Vagina (tissue), 2 donors: ENCODE measurements around the gene ZNF560. TPM values are rescaled to one million over a fixed set of nuclear protein-coding genes. Genes with fewer than 3 reads are reported as not detected.
A peak's percentile ranks its signal among the peaks of the same experiment; 100 is the strongest.
"Not testable (repeated sequence)": the region's sequence is repeated elsewhere in the genome, so short reads cannot be mapped to it uniquely, and the experiment has no call there.

Experiments
- DNase-seq, 2 donors: peaks; one replicate each; pipeline ENCODE4 v3.0.0-alpha.2; 2017; ENCODE audit errors: extremely low spot score in 2 of 2
- H3K27ac ChIP-seq: fragments of 200-600 bp; sonication (generic); one replicate; pipeline ENCODE4 v1.5.1; 2019
- H3K27me3 ChIP-seq: fragments of 200-600 bp; sonication (generic); one replicate; pipeline ENCODE4 v1.5.1; 2019
- H3K36me3 ChIP-seq, 2 donors: fragments of 200-600 bp; sonication (generic); one replicate each; pipeline ENCODE4 v1.5.1; 2017 to 2019
- H3K4me1 ChIP-seq: fragments of 200-600 bp; sonication (generic); one replicate; pipeline ENCODE4 v1.5.1; 2019
- H3K4me3 ChIP-seq, 2 donors: fragments of 200-600 bp; sonication (generic); 1 replicate in 1 of 2; 2 replicates in 1 of 2; pipeline ENCODE4 v1.5.1; 2016 to 2019
- H3K9me3 ChIP-seq: fragments of 200-600 bp; sonication (generic); one replicate; pipeline ENCODE4 v1.5.1; 2019
- POLR2A ChIP-seq, 2 donors: fragments of 450-650 bp; IDR thresholded peaks; one replicate each; pipeline ENCODE4 v1.6.1; 2017; ENCODE audit warnings: antibody characterized with exemption in 2 of 2, mild to moderate bottlenecking in 2 of 2, moderate library complexity in 2 of 2
- POLR2AphosphoS5 ChIP-seq, 2 donors: sonication (generic); formaldehyde crosslinking; IDR thresholded peaks; one replicate each; pipeline ENCODE4 v1.9.0; 2017; ENCODE audit warnings: antibody characterized with exemption in 2 of 2, mild to moderate bottlenecking in 2 of 2, low read depth in 1 of 2; ENCODE audit not compliant: insufficient read depth in 1 of 2
- intact Hi-C: fragments of 100-400 bp; cut with DNase I; formaldehyde crosslinking; loops from one replicate; pipeline ENCODE4 v1.15.1; 2023
- total RNA-seq: library from RNA; depleted of rRNA; stranded (reverse); fragments of >200 nt; gene quantifications from one replicate; pipeline ENCODE4 v1.2.3, GENCODE V29; 2016
- TF ChIP-seq, protein P1 (sequence below), 3 experiments: fragments of 450-650 bp in 2 of 3; fragments of 200-600 bp in 1 of 3; sonication (generic) in 1 of 3; IDR thresholded peaks; one replicate each; pipeline ENCODE4 v1.5.1; 2017 to 2019; ENCODE audit warnings: antibody characterized with exemption in 3 of 3, mild to moderate bottlenecking in 2 of 3, moderate library complexity in 2 of 3

The ZNF560 gene
- total RNA-seq, result 0.49 TPM

DNA sequence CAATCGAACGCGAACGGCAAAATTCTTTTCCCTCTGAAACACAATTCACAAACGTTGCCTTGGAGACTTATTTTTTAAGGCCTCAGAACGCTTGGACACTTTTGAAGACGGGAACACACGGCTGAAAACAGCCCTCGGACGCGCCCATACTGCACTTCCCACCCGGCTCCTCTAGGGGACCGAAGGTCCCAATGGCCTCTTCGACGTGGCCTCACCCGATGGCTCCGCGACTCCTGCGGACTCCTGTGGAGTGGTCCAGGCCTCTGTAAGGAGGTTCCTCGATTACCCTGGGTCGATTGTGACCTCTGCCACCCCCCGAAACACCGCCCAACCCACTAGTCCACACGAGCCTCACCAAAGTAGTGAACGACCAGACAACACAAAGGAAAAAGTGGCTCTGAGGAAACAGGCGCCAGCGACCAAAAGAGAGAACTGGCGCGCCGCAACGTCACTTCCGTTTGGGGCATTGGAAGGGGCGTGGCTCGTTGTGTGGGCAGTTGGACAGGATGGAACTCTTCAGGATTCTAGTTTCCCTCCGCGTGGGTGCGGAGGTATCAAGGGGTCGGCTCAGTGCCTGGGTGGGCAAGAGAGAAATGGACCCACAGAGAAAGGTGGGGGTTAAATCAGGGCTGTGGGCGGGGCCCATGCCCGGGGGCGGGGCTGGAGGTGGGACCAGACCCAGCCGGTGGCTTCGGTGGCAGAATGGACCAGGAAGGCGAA lies at the start of gene ZNF560:
ZNF560 (minus strand) TSS at position 434 of the 720 bp plus-strand sequence. CDS start 23,303 bp downstream, outside the sequence.
- Histone ChIP-seq H3K9me3 (peaks cover 6% of the 10 kb centered on the region), H3K36me3 (no peaks in the 10 kb centered on the region), H3K4me1 (no peaks in the 10 kb centered on the region), H3K27me3 (no peaks in the 10 kb centered on the region), H3K27ac (no peak within 1 kb of the TSS), H3K4me3 (no peak within 1 kb of the TSS)
- intact Hi-C loops, result no loop called here
- DNase-seq, result no peak
- TF ChIP-seq POLR2A (IDR thresholded peaks at IDR 0.05) (no peak), POLR2AphosphoS5 (IDR thresholded peaks at IDR 0.05; ENCODE audit: insufficient read depth in 1 of 2, low read depth in 1 of 2) (no peak)
- TF ChIP-seq, protein P1, sequence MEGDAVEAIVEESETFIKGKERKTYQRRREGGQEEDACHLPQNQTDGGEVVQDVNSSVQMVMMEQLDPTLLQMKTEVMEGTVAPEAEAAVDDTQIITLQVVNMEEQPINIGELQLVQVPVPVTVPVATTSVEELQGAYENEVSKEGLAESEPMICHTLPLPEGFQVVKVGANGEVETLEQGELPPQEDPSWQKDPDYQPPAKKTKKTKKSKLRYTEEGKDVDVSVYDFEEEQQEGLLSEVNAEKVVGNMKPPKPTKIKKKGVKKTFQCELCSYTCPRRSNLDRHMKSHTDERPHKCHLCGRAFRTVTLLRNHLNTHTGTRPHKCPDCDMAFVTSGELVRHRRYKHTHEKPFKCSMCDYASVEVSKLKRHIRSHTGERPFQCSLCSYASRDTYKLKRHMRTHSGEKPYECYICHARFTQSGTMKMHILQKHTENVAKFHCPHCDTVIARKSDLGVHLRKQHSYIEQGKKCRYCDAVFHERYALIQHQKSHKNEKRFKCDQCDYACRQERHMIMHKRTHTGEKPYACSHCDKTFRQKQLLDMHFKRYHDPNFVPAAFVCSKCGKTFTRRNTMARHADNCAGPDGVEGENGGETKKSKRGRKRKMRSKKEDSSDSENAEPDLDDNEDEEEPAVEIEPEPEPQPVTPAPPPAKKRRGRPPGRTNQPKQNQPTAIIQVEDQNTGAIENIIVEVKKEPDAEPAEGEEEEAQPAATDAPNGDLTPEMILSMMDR (IDR thresholded peaks at IDR 0.05), result no peak

DNA sequence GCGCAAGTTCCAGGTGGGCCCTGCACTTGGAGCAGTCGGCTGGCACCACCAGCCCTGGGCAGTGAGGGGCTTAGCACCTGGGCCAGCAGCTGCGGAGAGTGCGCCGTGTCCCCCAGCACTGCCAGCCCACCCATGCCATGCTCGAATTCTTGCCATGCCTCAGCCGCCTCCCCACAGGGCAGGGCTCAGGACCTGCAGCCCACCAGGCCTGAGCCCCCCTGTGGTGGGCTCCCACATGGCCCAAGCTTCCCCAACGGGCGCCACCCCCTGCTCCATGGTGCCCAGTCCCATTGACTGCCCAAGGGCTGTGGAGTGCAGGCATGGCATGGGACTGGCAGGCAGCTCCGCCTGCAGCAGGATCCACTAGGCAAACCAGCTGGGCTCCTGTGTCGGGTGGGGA lies 49.5 kb upstream of the ZNF560 start:
- Histone ChIP-seq H3K27ac (no peak overlapping the region), H3K4me3 (no peak overlapping the region), H3K36me3 (no peaks in the 10 kb centered on the region), H3K4me1 (no peaks in the 10 kb centered on the region), H3K9me3 (no peaks in the 10 kb centered on the region), H3K27me3 (no peaks in the 10 kb centered on the region)
- TF ChIP-seq POLR2AphosphoS5 (IDR thresholded peaks at IDR 0.05; ENCODE audit: insufficient read depth in 1 of 2, low read depth in 1 of 2) (no peak), POLR2A (IDR thresholded peaks at IDR 0.05) (no peak)
- TF ChIP-seq, protein P1 (IDR thresholded peaks at IDR 0.05), result no peak
- DNase-seq, result no peak
- intact Hi-C loops, result no loop called here

DNA sequence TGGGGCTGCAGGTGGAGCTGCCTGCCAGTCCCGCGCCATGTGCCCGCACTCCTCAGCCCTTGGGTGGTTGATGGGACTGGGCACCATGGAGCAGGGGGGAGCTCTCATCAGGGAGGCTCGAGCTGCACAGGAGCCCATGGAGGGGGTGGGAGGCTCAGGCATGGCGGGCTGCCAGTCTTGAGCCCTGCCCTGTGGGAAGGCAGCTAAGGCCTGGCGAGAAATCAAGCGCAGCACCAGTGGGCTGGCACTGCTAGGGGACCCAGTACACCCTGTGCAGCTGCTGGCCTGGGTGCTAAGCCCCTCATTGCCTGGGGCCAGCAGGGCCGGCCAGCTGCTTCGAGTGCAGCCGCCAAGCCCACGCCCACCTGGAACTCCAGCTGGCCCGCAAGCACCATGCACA lies 42.9 kb upstream of the ZNF560 start:
- peaks cover 24% of the 10 kb centered on the region for H3K4me1 ChIP-seq
- H3K36me3 ChIP-seq, H3K9me3 ChIP-seq, H3K27ac ChIP-seq, DNase-seq, H3K27me3 ChIP-seq, intact Hi-C loops, H3K4me3 ChIP-seq: not testable (repeated sequence)

DNA sequence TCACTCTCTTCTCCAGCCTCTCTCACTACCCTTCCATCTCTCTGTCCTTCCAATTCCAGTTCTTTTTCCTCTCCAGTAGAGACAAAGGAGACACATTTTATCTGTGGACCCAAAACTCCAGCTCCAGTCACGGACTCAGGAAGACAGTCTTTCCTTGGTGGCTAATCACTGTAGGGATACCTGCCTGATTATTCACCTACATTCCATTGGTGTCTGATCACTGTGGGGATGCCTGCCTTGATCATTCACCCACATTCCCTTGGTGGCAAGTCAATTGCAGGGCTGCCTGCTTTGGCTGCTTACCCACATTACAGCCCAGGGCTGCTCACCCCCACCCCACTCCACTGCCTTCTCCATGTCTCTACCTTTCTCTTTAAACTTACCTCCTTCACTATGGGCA lies 41.5 kb upstream of the ZNF560 start:
- intact Hi-C loops, H3K9me3 ChIP-seq, H3K27me3 ChIP-seq, H3K27ac ChIP-seq, DNase-seq, H3K4me3 ChIP-seq: not testable (repeated sequence)
- Histone ChIP-seq H3K4me1 (peaks cover 24% of the 10 kb centered on the region), H3K36me3 (peaks cover 0 to 22% of the 10 kb centered on the region in 2 donors)

DNA sequence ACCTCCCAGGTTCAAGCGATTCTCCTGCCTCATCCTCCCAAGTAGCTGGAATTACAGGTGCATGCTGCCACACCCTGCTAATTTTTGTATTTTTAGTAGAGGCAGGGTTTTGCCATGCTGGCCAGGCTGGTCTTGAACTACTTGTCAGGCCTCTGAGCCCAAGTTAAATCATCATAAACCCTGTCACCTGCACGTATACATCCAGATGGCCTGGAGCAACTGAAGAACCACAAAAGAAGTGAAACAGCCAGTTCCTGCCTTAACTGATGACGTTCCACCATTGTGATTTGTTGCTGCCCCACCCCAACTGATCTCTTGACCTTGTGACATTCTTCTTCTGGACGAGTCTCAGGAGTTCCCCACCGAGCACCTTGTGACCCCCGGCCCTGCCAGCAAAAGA lies 40.8 kb upstream of the ZNF560 start:
- peaks cover 24% of the 10 kb centered on the region for H3K4me1 ChIP-seq
- DNase-seq, intact Hi-C loops, H3K27me3 ChIP-seq, H3K9me3 ChIP-seq: not testable (repeated sequence)
- peaks cover 0 to 29% of the 10 kb centered on the region in 2 donors for H3K36me3 ChIP-seq
- peak overlapping the region; percentile 68 to 87 for H3K4me3 ChIP-seq
- peak overlapping the region; percentile 91 for H3K27ac ChIP-seq

DNA sequence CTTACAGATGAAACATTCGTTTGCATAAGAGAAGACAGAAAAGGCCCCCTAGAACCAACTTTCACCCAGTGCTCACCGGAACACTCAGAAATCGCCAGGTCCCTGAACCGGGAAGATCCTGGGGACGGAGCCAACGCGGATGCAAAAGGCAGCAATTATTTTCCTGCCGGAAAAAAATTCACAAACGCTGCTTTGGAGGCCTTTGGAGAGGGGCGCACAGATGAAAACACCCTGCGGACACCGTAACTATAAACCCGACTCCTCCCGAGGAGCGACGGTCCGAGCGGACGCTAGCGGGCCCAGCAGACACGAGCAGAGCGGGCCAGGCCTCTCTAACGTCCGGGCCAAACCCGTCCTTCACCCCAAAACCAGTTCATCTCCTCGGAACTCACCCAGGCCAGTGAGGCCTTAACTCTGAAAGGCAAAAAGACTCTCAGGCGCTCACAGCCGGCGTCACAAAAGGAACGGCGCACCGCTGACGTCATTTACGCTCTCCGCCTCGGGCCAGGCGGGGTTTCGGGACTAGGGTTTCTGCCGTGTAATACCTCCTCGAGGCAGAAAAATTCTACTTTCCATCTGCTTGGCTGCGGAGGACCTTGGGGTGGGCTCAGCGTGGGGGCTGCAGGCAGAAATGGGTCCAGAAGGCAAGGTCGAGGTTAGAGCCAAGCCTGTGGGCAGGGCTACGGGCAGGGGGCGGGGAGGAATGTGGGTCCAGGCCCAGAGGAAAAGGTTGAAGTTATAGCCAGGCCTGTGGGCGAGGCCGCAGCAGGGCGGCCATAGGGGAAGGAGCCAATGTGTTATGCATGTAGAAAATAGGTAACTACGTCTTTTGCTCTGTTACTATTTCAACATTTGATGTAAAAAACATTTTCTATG lies 40.0 kb upstream of the ZNF560 start, which contains the start of gene ZNF426:
ZNF426 (minus strand) TSS at position 463 of the 876 bp plus-strand sequence. CDS start 2,413 bp downstream, outside the sequence.
- TF ChIP-seq, protein P1 (IDR thresholded peaks at IDR 0.05), result no peak
- TF ChIP-seq POLR2AphosphoS5 (IDR thresholded peaks at IDR 0.05; ENCODE audit: insufficient read depth in 1 of 2, low read depth in 1 of 2) (peak; percentile 76 to 80), POLR2A (IDR thresholded peaks at IDR 0.05) (no peak)
- H3K4me1 ChIP-seq, result peaks cover 24% of the 10 kb centered on the region
- no peak for DNase-seq
- peaks cover 7% of the 10 kb centered on the region for H3K9me3 ChIP-seq
- peaks cover 0 to 37% of the 10 kb centered on the region in 2 donors for H3K36me3 ChIP-seq
- H3K27me3 ChIP-seq, result no peaks in the 10 kb centered on the region
- peak within 1 kb of the TSS; percentile 68 to 87 for H3K4me3 ChIP-seq
- peak within 1 kb of the TSS; percentile 91 for H3K27ac ChIP-seq
- intact Hi-C loops, result no loop called here
